ENCODE data around the gene ABTB2.

ABTB2 gene

GRCh38 chr11:34143048-34143447 is 214.8 kb downstream of the ABTB2 start:
- no peak for DNase-seq

- DNase-seq, result no peak
Measured at GRCh38 chr11:34140149-34140548, 217.7 kb downstream of the ABTB2 start.

- DNase-seq, result no peak
Measured at GRCh38 chr11:34139346-34139745, 218.5 kb downstream of the ABTB2 start.

GRCh38 chr11:34136420-34136819 is 221.4 kb downstream of the ABTB2 start:
- DNase-seq, result no peak

DNA sequence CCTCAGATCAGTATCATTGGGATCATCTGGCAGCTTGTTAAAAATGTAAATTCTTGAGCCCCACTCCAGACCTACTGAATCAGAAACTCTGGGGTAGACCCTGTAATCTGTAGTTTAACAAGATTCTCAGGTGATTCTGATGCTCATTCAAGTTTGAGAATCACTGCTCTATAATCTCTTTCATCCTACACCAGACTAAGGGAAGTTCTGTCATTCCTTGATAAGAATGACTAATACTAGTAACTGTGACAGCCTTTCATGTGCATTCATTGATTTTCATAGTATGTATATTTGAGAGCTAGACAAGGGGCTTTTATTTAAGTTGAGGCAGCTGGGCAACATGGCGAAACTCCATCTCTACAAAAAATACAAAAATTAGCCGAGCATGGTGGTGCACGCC is 222.4 kb downstream of the ABTB2 start:
- DNase-seq, result no peak

DNA sequence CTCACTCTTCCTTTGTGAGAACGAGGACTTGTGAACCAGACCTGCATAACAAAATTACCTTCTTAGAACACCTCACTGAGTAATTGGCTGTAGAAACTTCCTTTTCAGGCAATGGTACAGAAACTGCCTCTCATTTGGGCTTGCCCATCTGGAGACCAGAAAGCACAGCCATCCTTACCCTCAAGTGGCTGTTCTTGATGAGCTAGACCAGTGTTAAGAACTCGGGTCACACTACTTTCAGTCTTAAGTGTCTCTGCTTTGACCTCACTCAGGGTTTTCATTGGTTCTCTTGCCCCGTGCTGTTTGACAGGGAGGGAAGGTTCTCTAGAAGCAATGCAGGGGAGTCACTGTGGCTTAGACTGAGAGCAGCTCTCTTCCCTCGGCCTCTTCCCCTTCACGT is 223.0 kb downstream of the ABTB2 start:
- DNase-seq, result no peak

GRCh38 chr11:34132261-34132965 is 225.4 kb downstream of the ABTB2 start:
- no peak for DNase-seq

DNA sequence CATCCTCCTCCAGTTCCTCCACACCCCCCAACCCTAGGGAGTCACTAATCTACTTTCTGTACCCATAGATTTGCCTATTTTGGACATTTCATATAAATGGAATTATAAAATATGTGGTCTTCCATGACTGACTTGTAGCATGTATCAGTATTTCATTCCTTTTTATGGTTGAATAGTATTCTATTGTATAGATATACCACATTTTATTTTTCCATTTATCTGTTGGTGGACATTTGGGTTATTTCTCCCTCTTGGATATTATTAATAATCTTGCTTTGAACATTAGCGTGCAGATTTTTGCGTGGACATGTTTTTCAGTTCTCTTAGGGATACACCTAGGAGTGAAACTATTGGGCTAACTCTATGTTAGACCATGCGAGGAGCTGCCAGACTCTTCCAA is 229.0 kb downstream of the ABTB2 start:
- no peak for DNase-seq

DNA sequence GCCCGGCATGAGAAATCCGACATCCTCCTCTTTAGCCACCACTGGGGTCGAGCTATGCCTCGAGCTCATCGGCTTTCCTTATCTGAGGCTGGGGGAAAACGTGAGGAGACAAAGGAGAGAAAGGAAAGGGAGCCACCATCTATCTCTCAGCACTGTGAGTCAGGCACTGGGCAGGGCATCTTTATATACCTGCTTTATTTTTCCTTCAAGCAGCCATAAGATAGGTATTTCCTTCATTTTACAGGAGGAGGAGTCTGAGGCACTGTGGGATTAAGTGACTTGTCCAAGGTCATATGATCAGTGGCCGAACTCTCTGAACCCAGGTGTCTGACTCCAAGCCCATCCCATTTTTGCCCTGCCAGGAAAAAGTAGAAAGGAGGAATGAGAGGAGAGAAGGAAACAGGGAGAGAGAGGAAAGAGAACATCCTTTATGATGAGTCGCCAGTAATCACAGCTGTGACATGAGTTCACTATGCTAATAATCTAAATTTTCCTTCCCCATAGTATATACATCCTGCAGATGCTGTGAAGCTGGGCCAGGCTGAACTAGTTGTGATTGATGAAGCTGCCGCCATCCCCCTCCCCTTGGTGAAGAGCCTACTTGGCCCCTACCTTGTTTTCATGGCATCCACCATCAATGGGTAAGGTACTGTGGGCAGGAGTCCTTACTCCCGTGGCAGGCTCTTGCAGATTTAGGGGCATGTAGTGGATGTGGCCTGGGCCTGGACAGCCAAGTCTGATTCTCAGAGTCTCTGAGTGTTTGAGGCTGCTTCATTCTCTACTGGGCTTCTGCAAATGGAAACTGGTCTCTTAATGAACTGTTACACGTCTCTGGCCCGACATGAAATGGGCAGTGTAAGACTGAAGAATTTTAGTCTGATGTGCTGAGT is 230.6 kb downstream of the ABTB2 start:
- DNase-seq, result no peak

DNA sequence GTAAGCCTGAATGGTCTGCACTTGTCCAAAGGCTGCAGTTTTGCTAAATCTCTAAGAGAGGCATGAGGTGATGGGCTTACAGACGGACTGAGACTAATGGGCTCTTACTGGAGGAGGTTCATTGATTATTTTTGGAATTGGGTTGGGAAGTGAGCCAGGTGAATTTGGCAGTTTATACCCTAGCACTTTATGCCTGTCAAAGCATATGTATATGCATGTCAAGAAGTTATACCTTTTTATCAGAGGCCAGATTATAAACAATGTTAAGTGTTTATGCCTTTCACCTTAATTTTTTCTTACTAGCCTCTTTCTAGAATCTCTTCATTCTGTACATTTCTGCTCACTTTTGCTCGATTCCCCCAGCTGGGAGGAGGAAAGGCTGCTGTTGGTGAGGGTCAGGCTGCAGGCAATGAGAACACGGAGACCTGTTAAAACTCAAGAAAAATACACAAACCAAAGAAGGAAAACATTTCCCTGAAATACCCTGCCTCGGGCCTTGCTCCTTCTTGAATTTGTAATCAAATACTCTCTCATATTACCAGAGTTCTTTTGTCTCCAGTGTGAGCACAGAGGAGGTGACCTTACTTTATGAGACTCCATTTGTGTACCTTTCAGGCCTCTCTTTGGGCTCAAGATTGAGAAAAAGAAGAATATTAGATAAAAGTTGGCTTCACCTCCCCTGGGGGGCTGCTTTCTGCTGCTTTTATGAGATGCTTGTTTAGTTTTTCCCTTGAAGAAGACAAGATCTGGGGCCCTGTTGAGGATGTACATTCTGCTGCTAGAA is 232.7 kb downstream of the ABTB2 start:
- DNase-seq, result no peak

- DNase-seq, result no peak
Measured at GRCh38 chr11:34120651-34121050, 237.2 kb downstream of the ABTB2 start.

DNA sequence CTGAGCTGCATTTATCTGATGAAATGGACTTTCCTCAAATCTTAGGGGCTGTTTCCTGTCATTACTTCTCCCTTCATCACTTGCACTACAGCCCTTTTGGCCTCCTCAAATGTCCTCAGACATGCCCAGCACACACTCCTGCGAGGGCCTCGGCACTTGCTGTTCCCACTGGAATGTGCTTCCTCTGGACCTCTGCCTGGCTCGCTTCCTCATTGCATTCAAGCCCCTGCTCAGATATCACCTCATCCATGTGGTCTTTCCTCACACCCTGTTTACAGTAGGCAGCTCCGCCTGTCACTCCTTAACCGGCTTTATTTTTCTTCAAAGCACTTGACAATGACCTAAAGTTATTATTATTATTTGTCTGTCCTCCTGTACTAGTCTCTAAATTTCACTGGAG is 243.3 kb downstream of the ABTB2 start:
- DNase-seq, result no peak

DNA sequence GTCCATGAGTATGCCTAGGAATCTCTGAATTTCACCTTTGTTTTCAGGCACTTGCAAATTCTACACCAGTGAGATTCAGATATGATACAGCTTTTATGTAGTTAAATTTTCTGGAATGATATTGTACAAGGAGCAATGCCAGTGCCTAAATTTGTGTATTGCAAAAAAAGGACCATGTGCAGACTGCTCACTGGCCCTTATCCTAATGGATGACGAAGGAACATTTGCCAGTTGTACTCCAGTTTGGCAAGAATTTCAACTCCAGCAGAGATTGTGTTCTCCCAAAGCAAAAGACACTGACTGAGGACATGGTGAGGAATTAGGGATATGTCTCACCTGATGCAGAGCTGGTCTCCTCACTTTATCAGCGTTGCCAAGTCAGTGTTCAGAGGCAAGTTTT is 243.8 kb downstream of the ABTB2 start:
- no peak for DNase-seq

DNA sequence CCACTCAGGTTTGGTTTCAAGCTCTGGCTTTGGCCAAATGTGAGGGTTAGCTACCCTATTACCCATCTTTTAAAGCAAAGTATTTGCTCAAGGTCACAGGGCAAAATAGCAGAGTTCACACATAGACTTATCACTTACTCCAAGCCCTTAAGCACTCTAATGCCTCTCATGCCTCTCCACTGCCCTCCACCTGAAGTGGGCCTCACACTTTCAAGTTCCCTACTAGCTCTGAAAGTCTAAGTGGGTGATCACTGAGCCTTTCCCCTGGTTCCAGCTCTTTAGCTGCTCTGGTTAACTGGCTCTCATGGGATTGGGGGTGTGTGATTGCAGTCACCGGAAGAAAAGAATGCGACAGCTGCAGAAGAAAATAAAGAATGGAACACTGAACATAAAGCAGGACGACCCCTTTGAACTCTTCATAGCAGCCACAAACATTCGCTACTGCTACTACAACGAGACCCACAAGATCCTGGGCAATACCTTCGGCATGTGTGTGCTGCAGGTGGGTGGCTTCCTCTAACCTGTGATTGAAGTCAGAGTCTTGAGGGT is 246.0 kb downstream of the ABTB2 start:
- no peak for DNase-seq

DNA sequence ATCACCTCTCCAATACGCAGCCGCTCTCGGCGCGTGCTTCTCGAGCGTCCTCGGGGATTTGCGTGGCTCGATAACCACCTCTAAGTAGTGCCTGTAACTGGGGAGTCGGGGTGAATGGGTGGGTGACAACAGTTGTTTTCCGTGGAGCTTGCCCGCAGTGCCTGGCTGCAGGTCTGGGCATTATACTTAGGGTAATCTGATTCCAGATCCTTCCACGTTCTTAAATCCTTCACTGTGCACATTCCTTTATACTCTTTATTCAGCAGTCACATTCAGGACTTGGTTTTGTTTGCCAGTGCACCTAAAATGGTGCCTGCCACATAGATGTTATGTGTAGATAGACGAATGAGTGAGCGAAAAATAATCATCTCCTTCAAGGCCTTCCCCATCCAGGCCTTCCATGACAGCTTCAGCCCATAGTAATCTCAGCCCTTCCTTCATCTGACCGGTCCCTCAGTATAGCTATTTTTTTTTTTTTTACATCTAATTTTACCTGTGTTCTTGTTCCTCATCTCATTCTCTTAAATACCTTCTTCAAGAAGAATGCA is 251.8 kb downstream of the ABTB2 start:
- DNase-seq, result peak in 1 of 4 experiments; percentile 41

GRCh38 chr11:34105079-34105956 is 252.5 kb downstream of the ABTB2 start, which contains the start of gene NAT10:
NAT10 (plus strand) TSS chr11:34105629; CDS start chr11:34108226, 2,597 bp downstream.
- peak; percentile 89 to 95 (median 92) for DNase-seq

DNA sequence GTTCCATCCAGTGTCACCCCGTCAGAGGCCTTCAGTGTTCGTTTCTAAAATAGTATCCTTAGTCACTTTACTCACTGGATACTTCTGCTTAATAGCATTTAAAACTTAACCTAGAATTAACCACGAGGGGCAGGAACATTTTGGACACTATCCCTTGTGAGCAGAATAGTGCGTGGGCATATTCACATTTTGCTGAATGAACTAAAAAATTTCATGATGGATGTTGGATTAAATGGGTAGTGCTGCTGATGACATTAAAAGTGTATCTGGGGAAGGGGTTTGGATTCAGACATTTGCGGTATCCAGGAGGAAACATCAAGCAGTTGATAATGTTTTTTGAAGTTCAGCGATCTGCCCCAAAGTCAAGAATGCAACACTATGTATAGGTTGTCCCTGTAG is 253.1 kb downstream of the ABTB2 start:
- no peak for DNase-seq
